Measurements from ENCODE around the gene CHN2. TPM values are rescaled to one million over a fixed set of nuclear protein-coding genes. Genes with fewer than 3 reads are reported as not detected.

CHN2 gene
- total RNA-seq, 1 donor from 2014 or later, result 0.64 TPM

DNA sequence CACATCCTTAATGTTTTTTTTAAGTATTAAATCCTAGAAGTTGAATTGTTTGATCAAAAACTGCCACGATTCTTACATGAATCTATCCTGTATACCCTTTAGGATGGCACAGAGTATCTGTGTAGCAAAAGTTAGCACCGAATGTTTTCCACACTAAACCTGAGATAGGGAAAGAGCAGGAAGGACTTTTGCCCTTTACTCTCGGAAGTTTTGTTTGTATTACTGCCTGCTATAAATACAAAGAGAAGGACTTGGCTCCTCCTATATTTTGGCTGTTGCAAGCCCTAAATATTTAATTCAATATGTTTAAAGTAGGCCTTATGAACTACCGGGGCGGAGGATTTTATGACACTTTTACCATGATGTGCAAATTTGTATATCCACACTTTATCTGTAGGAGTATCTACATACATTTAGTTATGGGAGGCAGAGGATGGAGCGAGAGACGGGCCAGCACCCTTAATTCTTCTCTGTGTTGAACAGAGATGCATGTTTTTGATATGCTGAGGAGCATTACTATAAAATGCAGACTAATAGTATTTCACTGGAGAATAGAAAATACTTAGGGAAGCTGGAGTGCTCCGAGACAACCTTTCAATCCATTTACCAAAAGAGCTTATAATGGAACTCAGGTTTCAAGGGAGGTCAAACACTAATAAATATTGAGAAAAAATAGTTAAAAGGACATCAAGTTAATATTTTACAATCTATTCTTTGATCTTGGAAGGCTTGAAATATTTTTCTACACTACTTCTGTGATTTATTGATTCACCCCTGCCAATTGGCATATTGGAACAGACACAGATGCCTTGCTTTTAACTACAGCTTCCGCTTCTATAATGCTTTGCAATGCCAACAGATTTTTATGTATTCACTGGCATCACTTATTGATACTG lies 97.4 kb downstream of the CHN2 start:
- H3K4me1 Mint-ChIP-seq (ENCODE audit: unreplicated experiment), result peaks cover 1% of the 10 kb centered on the region
- no peak overlapping the region for H3K4me3 Mint-ChIP-seq (ENCODE audit: unreplicated experiment)
- peaks cover 10% of the 10 kb centered on the region for H3K27me3 Mint-ChIP-seq (ENCODE audit: unreplicated experiment)
- H3K36me3 Mint-ChIP-seq (ENCODE audit: unreplicated experiment), result no peaks in the 10 kb centered on the region
- DNase-seq (ENCODE audit: extremely low spot score, unreplicated experiment), result no peak
- no peaks in the 10 kb centered on the region for H3K9me3 Mint-ChIP-seq (ENCODE audit: unreplicated experiment)
- no peak overlapping the region for H3K27ac Mint-ChIP-seq (ENCODE audit: unreplicated experiment)
- TF ChIP-seq, protein P1, sequence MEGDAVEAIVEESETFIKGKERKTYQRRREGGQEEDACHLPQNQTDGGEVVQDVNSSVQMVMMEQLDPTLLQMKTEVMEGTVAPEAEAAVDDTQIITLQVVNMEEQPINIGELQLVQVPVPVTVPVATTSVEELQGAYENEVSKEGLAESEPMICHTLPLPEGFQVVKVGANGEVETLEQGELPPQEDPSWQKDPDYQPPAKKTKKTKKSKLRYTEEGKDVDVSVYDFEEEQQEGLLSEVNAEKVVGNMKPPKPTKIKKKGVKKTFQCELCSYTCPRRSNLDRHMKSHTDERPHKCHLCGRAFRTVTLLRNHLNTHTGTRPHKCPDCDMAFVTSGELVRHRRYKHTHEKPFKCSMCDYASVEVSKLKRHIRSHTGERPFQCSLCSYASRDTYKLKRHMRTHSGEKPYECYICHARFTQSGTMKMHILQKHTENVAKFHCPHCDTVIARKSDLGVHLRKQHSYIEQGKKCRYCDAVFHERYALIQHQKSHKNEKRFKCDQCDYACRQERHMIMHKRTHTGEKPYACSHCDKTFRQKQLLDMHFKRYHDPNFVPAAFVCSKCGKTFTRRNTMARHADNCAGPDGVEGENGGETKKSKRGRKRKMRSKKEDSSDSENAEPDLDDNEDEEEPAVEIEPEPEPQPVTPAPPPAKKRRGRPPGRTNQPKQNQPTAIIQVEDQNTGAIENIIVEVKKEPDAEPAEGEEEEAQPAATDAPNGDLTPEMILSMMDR (IDR thresholded peaks at IDR 0.05), result no peak

DNA sequence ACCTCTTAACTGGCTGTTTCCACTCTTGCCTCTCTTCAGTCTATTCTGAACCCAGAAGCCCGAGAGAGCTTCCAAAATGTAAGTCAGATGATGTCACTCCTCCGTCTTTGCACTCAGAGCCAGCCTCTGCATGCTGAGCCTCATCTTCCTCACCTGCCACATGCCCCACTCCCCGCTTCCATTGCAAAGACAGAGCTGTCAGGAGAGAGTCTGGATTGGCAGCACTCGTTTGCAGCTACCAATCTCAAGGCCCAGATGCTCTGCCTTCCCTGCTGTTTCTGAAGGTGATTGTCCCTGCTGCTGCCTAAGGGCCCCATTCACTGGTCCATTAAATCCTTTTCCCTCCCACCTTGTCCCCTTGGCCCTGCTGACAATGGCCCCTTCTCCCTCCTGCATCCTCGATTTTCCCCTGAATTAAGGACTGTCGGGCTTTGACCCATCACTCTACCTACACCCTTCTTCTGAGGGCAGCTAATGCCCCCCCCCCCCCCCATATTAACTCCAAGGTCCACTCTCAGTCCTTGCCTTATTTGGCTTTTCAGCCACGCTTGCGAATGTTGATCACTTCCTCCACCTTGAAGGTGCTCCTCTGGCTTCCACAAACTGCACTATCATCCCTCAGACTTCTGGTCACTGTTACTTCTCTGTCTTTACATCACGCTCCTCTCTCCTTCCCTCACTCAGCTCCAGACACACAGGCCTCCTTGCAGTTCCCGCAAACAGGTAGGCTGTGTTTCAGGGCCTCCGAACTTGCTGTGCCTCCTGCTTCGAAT lies 98.5 kb downstream of the CHN2 start:
- Mint-ChIP-seq H3K4me1 (ENCODE audit: unreplicated experiment) (no peaks in the 10 kb centered on the region), H3K4me3 (ENCODE audit: unreplicated experiment) (no peak overlapping the region), H3K27ac (ENCODE audit: unreplicated experiment) (no peak overlapping the region), H3K36me3 (ENCODE audit: unreplicated experiment) (no peaks in the 10 kb centered on the region), H3K9me3 (ENCODE audit: unreplicated experiment) (no peaks in the 10 kb centered on the region), H3K27me3 (ENCODE audit: unreplicated experiment) (peaks cover 10% of the 10 kb centered on the region)
- TF ChIP-seq, protein P1 (IDR thresholded peaks at IDR 0.05), result no peak
- no peak for DNase-seq (ENCODE audit: extremely low spot score, unreplicated experiment)

DNA sequence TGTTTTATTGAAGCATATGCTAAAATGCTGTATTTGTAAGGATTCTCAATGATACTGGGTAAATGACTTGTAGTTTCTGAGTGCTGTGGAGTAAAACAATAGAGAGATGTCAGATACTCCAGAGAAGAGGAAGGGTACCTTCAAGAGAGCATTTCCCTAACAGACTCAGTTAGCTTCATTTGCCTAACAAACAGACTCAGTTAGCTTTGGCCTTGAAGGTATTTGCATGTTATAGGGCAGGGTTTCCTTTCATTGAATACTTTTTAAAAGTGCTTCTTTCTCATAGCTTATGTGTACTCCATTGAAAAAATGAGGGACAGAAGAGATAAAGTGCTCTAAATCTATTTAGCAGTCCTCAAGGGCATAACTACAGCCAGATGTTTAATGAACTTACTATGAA lies 101.8 kb downstream of the CHN2 start:
- H3K36me3 Mint-ChIP-seq (ENCODE audit: unreplicated experiment), result no peaks in the 10 kb centered on the region
- H3K4me1 Mint-ChIP-seq (ENCODE audit: unreplicated experiment), result peaks cover 5% of the 10 kb centered on the region
- no peaks in the 10 kb centered on the region for H3K9me3 Mint-ChIP-seq (ENCODE audit: unreplicated experiment)
- peaks cover 10% of the 10 kb centered on the region for H3K27me3 Mint-ChIP-seq (ENCODE audit: unreplicated experiment)
- TF ChIP-seq, protein P1 (IDR thresholded peaks at IDR 0.05), result no peak
- no peak for DNase-seq (ENCODE audit: extremely low spot score, unreplicated experiment)
- H3K4me3 Mint-ChIP-seq (ENCODE audit: unreplicated experiment), result no peak overlapping the region
- H3K27ac Mint-ChIP-seq (ENCODE audit: unreplicated experiment), result no peak overlapping the region

DNA sequence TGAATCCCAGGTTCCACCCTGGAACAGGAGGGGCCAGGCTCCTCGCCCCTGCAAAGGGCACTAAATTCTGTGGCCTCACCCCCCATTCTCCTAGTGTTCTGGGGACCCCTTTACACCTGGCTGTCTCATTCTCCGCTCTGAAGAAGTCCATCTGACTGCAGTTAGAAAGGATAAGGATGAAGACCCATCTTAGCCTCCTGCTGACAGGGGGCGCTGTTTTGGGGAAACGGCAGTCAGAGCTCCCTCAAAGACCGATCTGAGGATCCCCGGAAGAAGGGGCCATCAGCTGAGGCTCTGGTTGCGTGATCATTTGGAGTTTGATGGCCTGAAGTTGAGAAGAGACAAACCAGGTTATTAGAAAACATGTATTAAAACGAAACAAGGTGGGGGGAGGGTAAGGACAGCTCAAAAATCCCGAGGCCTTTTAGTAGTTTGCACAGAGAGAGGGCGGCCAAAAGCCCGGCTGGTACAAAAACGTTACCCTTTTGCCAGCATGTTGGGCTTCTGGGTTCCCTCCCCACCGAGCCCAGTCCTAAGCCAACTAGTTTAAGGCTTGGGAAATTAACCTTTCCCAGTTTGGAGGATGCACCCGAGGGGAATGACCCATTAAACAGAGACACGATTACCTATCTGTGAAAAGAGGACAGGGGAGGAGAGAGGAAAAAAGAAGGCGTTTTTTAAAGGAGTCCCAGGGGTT lies 102.8 kb downstream of the CHN2 start:
- Mint-ChIP-seq H3K9me3 (ENCODE audit: unreplicated experiment) (no peaks in the 10 kb centered on the region), H3K27me3 (ENCODE audit: unreplicated experiment) (peaks cover 17% of the 10 kb centered on the region), H3K4me3 (ENCODE audit: unreplicated experiment) (no peak overlapping the region), H3K4me1 (ENCODE audit: unreplicated experiment) (peaks cover 5% of the 10 kb centered on the region), H3K36me3 (ENCODE audit: unreplicated experiment) (no peaks in the 10 kb centered on the region), H3K27ac (ENCODE audit: unreplicated experiment) (no peak overlapping the region)
- TF ChIP-seq, protein P1 (IDR thresholded peaks at IDR 0.05), result peak; percentile 20
- no peak for DNase-seq (ENCODE audit: extremely low spot score, unreplicated experiment)

Data from osteocyte (in vitro differentiated cells).